ENCODE measurements around the gene CGNL1.

DNA sequence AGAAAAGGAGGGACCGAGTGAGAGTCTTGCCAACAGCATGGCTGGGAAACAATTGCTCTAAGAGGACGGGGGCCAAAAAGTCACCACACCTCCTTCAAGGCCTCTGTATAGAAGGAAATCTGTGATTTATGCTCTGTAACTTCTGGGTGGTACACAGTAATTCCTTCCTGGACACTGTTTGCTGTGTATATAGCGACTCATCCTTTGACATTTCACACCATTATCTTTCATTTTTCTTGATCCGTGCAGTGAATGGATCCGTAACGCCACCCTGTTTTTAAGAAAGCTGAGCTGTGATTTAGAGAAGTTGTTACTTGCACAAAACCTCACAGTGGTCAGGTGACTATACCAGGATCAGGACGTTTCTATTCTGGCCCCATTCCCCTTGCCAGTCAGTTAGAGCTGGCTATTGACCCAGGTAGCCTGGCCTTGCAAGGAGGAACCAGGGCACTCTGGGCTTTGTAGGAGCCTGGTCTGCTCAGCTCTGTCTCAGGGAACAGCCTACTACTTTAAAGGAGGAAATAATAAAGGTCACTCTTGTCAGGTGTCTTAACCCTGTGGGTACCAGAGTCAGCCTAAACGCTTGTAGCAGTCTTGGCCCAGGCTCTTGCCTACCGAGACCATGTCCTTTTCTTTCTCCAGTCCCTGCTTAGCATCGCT, 128.9 kb downstream of the CGNL1 start:
- TF ChIP-seq YY1 (IDR thresholded peaks at IDR 0.05; ENCODE audit: low read depth) (no peak), RAD21 (IDR thresholded peaks at IDR 0.05; ENCODE audit: low read depth) (no peak), CREB1 (IDR thresholded peaks at IDR 0.05; ENCODE audit: low read depth) (no peak), TAF1 (IDR thresholded peaks at IDR 0.05; ENCODE audit: low read depth) (no peak), NFIC (IDR thresholded peaks at IDR 0.05) (no peak), EP300 (IDR thresholded peaks at IDR 0.05; ENCODE audit: borderline replicate concordance) (no peak), ZBTB7A (IDR thresholded peaks at IDR 0.05; ENCODE audit: low read depth) (no peak), FOXM1 (IDR thresholded peaks at IDR 0.05; ENCODE audit: borderline replicate concordance, low read depth) (no peak), EGR1 (IDR thresholded peaks at IDR 0.05) (no peak), TCF12 (IDR thresholded peaks at IDR 0.05; ENCODE audit: low read depth) (no peak), CEBPB (IDR thresholded peaks at IDR 0.05) (no peak)
- TF ChIP-seq, protein P1, sequence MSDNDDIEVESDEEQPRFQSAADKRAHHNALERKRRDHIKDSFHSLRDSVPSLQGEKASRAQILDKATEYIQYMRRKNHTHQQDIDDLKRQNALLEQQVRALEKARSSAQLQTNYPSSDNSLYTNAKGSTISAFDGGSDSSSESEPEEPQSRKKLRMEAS (IDR thresholded peaks at IDR 0.05): no peak
- TF ChIP-seq, protein P2, sequence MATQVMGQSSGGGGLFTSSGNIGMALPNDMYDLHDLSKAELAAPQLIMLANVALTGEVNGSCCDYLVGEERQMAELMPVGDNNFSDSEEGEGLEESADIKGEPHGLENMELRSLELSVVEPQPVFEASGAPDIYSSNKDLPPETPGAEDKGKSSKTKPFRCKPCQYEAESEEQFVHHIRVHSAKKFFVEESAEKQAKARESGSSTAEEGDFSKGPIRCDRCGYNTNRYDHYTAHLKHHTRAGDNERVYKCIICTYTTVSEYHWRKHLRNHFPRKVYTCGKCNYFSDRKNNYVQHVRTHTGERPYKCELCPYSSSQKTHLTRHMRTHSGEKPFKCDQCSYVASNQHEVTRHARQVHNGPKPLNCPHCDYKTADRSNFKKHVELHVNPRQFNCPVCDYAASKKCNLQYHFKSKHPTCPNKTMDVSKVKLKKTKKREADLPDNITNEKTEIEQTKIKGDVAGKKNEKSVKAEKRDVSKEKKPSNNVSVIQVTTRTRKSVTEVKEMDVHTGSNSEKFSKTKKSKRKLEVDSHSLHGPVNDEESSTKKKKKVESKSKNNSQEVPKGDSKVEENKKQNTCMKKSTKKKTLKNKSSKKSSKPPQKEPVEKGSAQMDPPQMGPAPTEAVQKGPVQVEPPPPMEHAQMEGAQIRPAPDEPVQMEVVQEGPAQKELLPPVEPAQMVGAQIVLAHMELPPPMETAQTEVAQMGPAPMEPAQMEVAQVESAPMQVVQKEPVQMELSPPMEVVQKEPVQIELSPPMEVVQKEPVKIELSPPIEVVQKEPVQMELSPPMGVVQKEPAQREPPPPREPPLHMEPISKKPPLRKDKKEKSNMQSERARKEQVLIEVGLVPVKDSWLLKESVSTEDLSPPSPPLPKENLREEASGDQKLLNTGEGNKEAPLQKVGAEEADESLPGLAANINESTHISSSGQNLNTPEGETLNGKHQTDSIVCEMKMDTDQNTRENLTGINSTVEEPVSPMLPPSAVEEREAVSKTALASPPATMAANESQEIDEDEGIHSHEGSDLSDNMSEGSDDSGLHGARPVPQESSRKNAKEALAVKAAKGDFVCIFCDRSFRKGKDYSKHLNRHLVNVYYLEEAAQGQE (IDR thresholded peaks at IDR 0.05; ENCODE audit: low read depth): no peak
- TF ChIP-seq, protein P3, sequence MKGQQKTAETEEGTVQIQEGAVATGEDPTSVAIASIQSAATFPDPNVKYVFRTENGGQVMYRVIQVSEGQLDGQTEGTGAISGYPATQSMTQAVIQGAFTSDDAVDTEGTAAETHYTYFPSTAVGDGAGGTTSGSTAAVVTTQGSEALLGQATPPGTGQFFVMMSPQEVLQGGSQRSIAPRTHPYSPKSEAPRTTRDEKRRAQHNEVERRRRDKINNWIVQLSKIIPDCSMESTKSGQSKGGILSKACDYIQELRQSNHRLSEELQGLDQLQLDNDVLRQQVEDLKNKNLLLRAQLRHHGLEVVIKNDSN (IDR thresholded peaks at IDR 0.05): no peak
